ENCODE results near the gene APOD.
"Not testable (repeated sequence)": the region's sequence is repeated elsewhere in the genome, so short reads cannot be mapped to it uniquely, and the experiment has no call there.

APOD gene

GRCh38 chr3:195623217-195623965 is 39.7 kb upstream of the APOD start:
- not testable (repeated sequence) for H3K36me3 ChIP-seq (ENCODE audit: insufficient read depth, low read length); H2AFZ ChIP-seq (ENCODE audit: low read depth, low read length); H3K4me1 ChIP-seq (ENCODE audit: insufficient read depth, low read length); H3K9me3 ChIP-seq (ENCODE audit: low read length); H3K4me3 ChIP-seq (ENCODE audit: low read length)
- H3K27me3 ChIP-seq (ENCODE audit: insufficient read depth, low read length): peaks cover 12% of the 10 kb centered on the region

GRCh38 chr3:195622523-195623170 is 38.9 kb upstream of the APOD start:
- H2AFZ ChIP-seq (ENCODE audit: low read depth, low read length); H3K36me3 ChIP-seq (ENCODE audit: insufficient read depth, low read length); H3K9me3 ChIP-seq (ENCODE audit: low read length); H3K4me3 ChIP-seq (ENCODE audit: low read length); H3K4me1 ChIP-seq (ENCODE audit: insufficient read depth, low read length); H3K27me3 ChIP-seq (ENCODE audit: insufficient read depth, low read length): not testable (repeated sequence)

- H2AFZ ChIP-seq (ENCODE audit: low read depth, low read length); H3K4me3 ChIP-seq (ENCODE audit: low read length); H3K27me3 ChIP-seq (ENCODE audit: insufficient read depth, low read length); H3K4me1 ChIP-seq (ENCODE audit: insufficient read depth, low read length); H3K36me3 ChIP-seq (ENCODE audit: insufficient read depth, low read length); H3K9me3 ChIP-seq (ENCODE audit: low read length): not testable (repeated sequence)
These were observed 38.3 kb upstream of the APOD start for GRCh38 chr3:195622012-195622411.

GRCh38 chr3:195621095-195621494 is 37.4 kb upstream of the APOD start:
- not testable (repeated sequence) for H3K9me3 ChIP-seq (ENCODE audit: low read length); H3K36me3 ChIP-seq (ENCODE audit: insufficient read depth, low read length); H3K4me1 ChIP-seq (ENCODE audit: insufficient read depth, low read length); H3K4me3 ChIP-seq (ENCODE audit: low read length); H3K27me3 ChIP-seq (ENCODE audit: insufficient read depth, low read length); H2AFZ ChIP-seq (ENCODE audit: low read depth, low read length)

GRCh38 chr3:195620476-195620875 is 36.7 kb upstream of the APOD start:
- H3K4me3 ChIP-seq (ENCODE audit: low read length); H3K27me3 ChIP-seq (ENCODE audit: insufficient read depth, low read length); H3K4me1 ChIP-seq (ENCODE audit: insufficient read depth, low read length); H3K36me3 ChIP-seq (ENCODE audit: insufficient read depth, low read length); H2AFZ ChIP-seq (ENCODE audit: low read depth, low read length); H3K9me3 ChIP-seq (ENCODE audit: low read length): not testable (repeated sequence)

GRCh38 chr3:195619591-195620369 is 36.0 kb upstream of the APOD start:
- not testable (repeated sequence) for H3K9me3 ChIP-seq (ENCODE audit: low read length); H2AFZ ChIP-seq (ENCODE audit: low read depth, low read length); H3K4me3 ChIP-seq (ENCODE audit: low read length); H3K27me3 ChIP-seq (ENCODE audit: insufficient read depth, low read length); H3K4me1 ChIP-seq (ENCODE audit: insufficient read depth, low read length); H3K36me3 ChIP-seq (ENCODE audit: insufficient read depth, low read length)

- H3K4me3 ChIP-seq (ENCODE audit: low read length); H3K36me3 ChIP-seq (ENCODE audit: insufficient read depth, low read length); H3K27me3 ChIP-seq (ENCODE audit: insufficient read depth, low read length); H2AFZ ChIP-seq (ENCODE audit: low read depth, low read length); H3K4me1 ChIP-seq (ENCODE audit: insufficient read depth, low read length); H3K9me3 ChIP-seq (ENCODE audit: low read length): not testable (repeated sequence)
These were observed 34.3 kb upstream of the APOD start for GRCh38 chr3:195617784-195618659.

- not testable (repeated sequence) for H3K4me1 ChIP-seq (ENCODE audit: insufficient read depth, low read length); H3K4me3 ChIP-seq (ENCODE audit: low read length); H2AFZ ChIP-seq (ENCODE audit: low read depth, low read length); H3K27me3 ChIP-seq (ENCODE audit: insufficient read depth, low read length); H3K9me3 ChIP-seq (ENCODE audit: low read length); H3K36me3 ChIP-seq (ENCODE audit: insufficient read depth, low read length)
These were observed 33.4 kb upstream of the APOD start for GRCh38 chr3:195617134-195617533.

- Histone ChIP-seq H2AFZ (ENCODE audit: low read depth, low read length) (no peak overlapping the region), H3K4me1 (ENCODE audit: insufficient read depth, low read length) (no peaks in the 10 kb centered on the region), H3K4me3 (ENCODE audit: low read length) (no peak overlapping the region), H3K27me3 (ENCODE audit: insufficient read depth, low read length) (peaks cover 8% of the 10 kb centered on the region), H3K9me3 (ENCODE audit: low read length) (no peaks in the 10 kb centered on the region), H3K36me3 (ENCODE audit: insufficient read depth, low read length) (no peaks in the 10 kb centered on the region)
These were observed 32.9 kb upstream of the APOD start for GRCh38 chr3:195616681-195617080.

GRCh38 chr3:195615952-195616537 is 32.3 kb upstream of the APOD start:
- not testable (repeated sequence) for H3K4me1 ChIP-seq (ENCODE audit: insufficient read depth, low read length); H3K27me3 ChIP-seq (ENCODE audit: insufficient read depth, low read length); H3K36me3 ChIP-seq (ENCODE audit: insufficient read depth, low read length); H2AFZ ChIP-seq (ENCODE audit: low read depth, low read length); H3K4me3 ChIP-seq (ENCODE audit: low read length); H3K9me3 ChIP-seq (ENCODE audit: low read length)

- H3K36me3 ChIP-seq (ENCODE audit: insufficient read depth, low read length); H3K27me3 ChIP-seq (ENCODE audit: insufficient read depth, low read length); H3K4me1 ChIP-seq (ENCODE audit: insufficient read depth, low read length); H3K4me3 ChIP-seq (ENCODE audit: low read length); H3K9me3 ChIP-seq (ENCODE audit: low read length); H2AFZ ChIP-seq (ENCODE audit: low read depth, low read length): not testable (repeated sequence)
These were observed 31.1 kb upstream of the APOD start for GRCh38 chr3:195614672-195615504.

- H3K4me1 ChIP-seq (ENCODE audit: insufficient read depth, low read length): no peaks in the 10 kb centered on the region
- no peak overlapping the region for H3K4me3 ChIP-seq (ENCODE audit: low read length)
- H2AFZ ChIP-seq (ENCODE audit: low read depth, low read length): no peak overlapping the region
- no peaks in the 10 kb centered on the region for H3K9me3 ChIP-seq (ENCODE audit: low read length)
- no peaks in the 10 kb centered on the region for H3K36me3 ChIP-seq (ENCODE audit: insufficient read depth, low read length)
- H3K27me3 ChIP-seq (ENCODE audit: insufficient read depth, low read length): peaks cover 5% of the 10 kb centered on the region
These were observed 29.8 kb upstream of the APOD start for GRCh38 chr3:195613468-195614069.
